ENCODE results near the gene FOXP2.

GRCh38 chr7:114660126-114660486 is 245.5 kb downstream of the FOXP2 start:
- TF ChIP-seq POLR2AphosphoS5 (IDR thresholded peaks at IDR 0.05; ENCODE audit: low read depth, low read length): no peak
- no peak for TF ChIP-seq POLR2A (IDR thresholded peaks at IDR 0.05; ENCODE audit: low read depth, low read length)
- no peak for TF ChIP-seq PAX5 (IDR thresholded peaks at IDR 0.05; ENCODE audit: insufficient read depth, low read length, severe bottlenecking)

All from GM12891 (cell line).